GM18499 (cell line): ENCODE results near the gene CREBL2.
"Not testable (repeated sequence)": the region's sequence is repeated elsewhere in the genome, so short reads cannot be mapped to it uniquely, and the experiment has no call there.

Experiments
- ATAC-seq: cut with Tn5 transposase; IDR thresholded peaks from one replicate; pipeline ENCODE4 v1.9.1; 2021; ENCODE audit warnings: moderate number of reproducible peaks; ENCODE audit not compliant: insufficient read depth, unreplicated experiment

Gene CREBL2

GRCh38 chr12:12595929-12596328, 15.7 kb upstream of the CREBL2 start:
- not testable (repeated sequence) for ATAC-seq

- ATAC-seq, result not testable (repeated sequence)
These were observed 15.1 kb upstream of the CREBL2 start for GRCh38 chr12:12596598-12596997.

- no peak for ATAC-seq
These were observed 12.8 kb upstream of the CREBL2 start for GRCh38 chr12:12598864-12599263.

- ATAC-seq, result no peak
These were observed 11.7 kb upstream of the CREBL2 start for GRCh38 chr12:12599750-12600643.

- ATAC-seq, result no peak
These were observed 11.0 kb upstream of the CREBL2 start for GRCh38 chr12:12600659-12601058.

GRCh38 chr12:12604740-12605139, 6.9 kb upstream of the CREBL2 start:
- ATAC-seq, result no peak

GRCh38 chr12:12606781-12607589, 4.7 kb upstream of the CREBL2 start:
- peak; percentile 40 for ATAC-seq

GRCh38 chr12:12608557-12608957, 3.1 kb upstream of the CREBL2 start:
- ATAC-seq, result no peak

GRCh38 chr12:12609692-12610091, 2.0 kb upstream of the CREBL2 start:
- no peak for ATAC-seq

GRCh38 chr12:12610711-12611110, 965 bp upstream of the CREBL2 start:
- no peak for ATAC-seq

- ATAC-seq, result no peak
These were observed 682 bp downstream of the CREBL2 start for GRCh38 chr12:12612358-12612757.

- no peak for ATAC-seq
These were observed 1.7 kb downstream of the CREBL2 start for GRCh38 chr12:12613344-12613743.

GRCh38 chr12:12614342-12614741, 2.7 kb downstream of the CREBL2 start:
- no peak for ATAC-seq

GRCh38 chr12:12616512-12617310, 5.0 kb downstream of the CREBL2 start:
- no peak for ATAC-seq

GRCh38 chr12:12618064-12618463, 6.4 kb downstream of the CREBL2 start:
- ATAC-seq, result not testable (repeated sequence)

- no peak for ATAC-seq
These were observed 9.1 kb downstream of the CREBL2 start for GRCh38 chr12:12620730-12621315.

- no peak for ATAC-seq
These were observed 10.7 kb downstream of the CREBL2 start for GRCh38 chr12:12622418-12622817.

- ATAC-seq, result no peak
These were observed 12.9 kb downstream of the CREBL2 start for GRCh38 chr12:12624498-12624992.

- ATAC-seq, result no peak
These were observed 14.8 kb downstream of the CREBL2 start for GRCh38 chr12:12626471-12626870.

- ATAC-seq, result no peak
These were observed 15.7 kb downstream of the CREBL2 start for GRCh38 chr12:12627308-12627827.
